Glutamatergic neuron (in vitro differentiated cells): ENCODE data around the gene FBXL13. TPM values are rescaled to one million over a fixed set of nuclear protein-coding genes. Genes with fewer than 3 reads are reported as not detected.
"Not testable (repeated sequence)": the region's sequence is repeated elsewhere in the genome, so short reads cannot be mapped to it uniquely, and the experiment has no call there.

Experiments
- DNase-seq: peaks from one replicate; pipeline ENCODE4 v3.0.0; 2022
- H3K27ac Mint-ChIP-seq: one replicate; pipeline ENCODE4 v1.8.0; 2020; ENCODE audit warnings: mild to moderate bottlenecking, mixed read lengths, inconsistent platforms; ENCODE audit not compliant: unreplicated experiment
- H3K27me3 Mint-ChIP-seq: one replicate; pipeline ENCODE4 v1.8.0; 2020; ENCODE audit warnings: mild to moderate bottlenecking, moderate library complexity, mixed read lengths, inconsistent platforms; ENCODE audit not compliant: unreplicated experiment
- H3K36me3 Mint-ChIP-seq: one replicate; pipeline ENCODE4 v1.8.0; 2020; ENCODE audit warnings: mild to moderate bottlenecking, mixed read lengths, inconsistent platforms; ENCODE audit not compliant: unreplicated experiment
- H3K4me1 Mint-ChIP-seq: one replicate; pipeline ENCODE4 v1.8.0; 2020; ENCODE audit warnings: mild to moderate bottlenecking, low read depth, mixed read lengths, inconsistent platforms; ENCODE audit not compliant: unreplicated experiment
- H3K4me3 Mint-ChIP-seq: one replicate; pipeline ENCODE4 v1.8.0; 2020; ENCODE audit warnings: mild to moderate bottlenecking, mixed read lengths, inconsistent platforms; ENCODE audit not compliant: unreplicated experiment
- H3K9me3 Mint-ChIP-seq: one replicate; pipeline ENCODE4 v1.8.0; 2020; ENCODE audit warnings: mild to moderate bottlenecking, moderate library complexity, mixed read lengths, inconsistent platforms; ENCODE audit not compliant: unreplicated experiment
- CTCF ChIP-seq: fragments of 200-600 bp; sonication (generic); IDR thresholded peaks from one replicate; pipeline ENCODE4 v1.5.0; 2021; ENCODE audit not compliant: partially characterized antibody, unreplicated experiment
- total RNA-seq: library from RNA; stranded (reverse); fragmentation: NEBNext Ultra II Directional; extraction: Animal tissue kit (Norgen Biotek cat#: 25700); gene quantifications from one replicate; pipeline ENCODE4 v1.2.1, GENCODE V29; 2021; ENCODE audit not compliant: unreplicated experiment

Gene FBXL13
- total RNA-seq, 1 donor from 2014 or later, result 1.1 TPM

DNA sequence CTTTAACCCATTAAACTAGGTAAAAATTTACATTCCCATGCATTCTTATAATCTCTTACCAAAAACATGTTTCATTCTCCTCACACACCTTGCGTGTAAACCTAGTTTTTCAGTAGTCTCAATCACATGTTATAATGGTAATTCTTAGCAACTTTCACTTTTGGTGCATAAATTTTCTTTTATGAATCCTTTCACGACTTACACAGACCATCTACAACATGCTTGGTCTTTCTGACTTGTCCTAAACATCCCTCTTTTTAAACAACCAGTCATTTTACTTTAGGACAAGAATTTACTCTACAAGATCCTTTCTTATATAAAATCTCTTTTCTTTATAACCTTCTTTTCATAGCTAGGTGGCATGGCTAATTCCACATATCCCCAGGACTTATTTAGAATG lies 25.8 kb downstream of the FBXL13 start:
- Mint-ChIP-seq H3K36me3 (peaks cover 26% of the 10 kb centered on the region), H3K27ac (no peak overlapping the region), H3K4me1 (no peaks in the 10 kb centered on the region), H3K4me3 (no peak overlapping the region), H3K9me3 (peaks cover 6% of the 10 kb centered on the region), H3K27me3 (no peaks in the 10 kb centered on the region)
- DNase-seq, result no peak
- no peak for TF ChIP-seq CTCF

DNA sequence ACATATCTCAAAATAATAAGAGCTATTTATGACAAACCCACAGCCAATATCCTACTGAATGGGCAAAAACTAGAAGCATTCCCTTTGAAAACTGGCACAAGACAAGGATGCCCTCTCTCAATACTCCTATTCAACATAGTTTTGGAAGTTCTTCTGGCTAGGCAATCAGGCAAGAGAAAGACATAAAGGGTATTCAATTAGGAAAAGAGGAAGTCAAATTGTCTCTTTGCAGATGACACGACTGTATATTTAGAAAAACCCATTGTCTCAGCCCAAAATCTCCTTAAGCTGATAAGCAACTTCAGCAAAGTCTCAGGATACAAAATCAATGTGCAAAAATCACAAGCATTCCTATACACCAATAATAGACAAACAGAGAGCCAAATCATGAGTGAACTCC lies 32.8 kb downstream of the FBXL13 start:
- H3K4me3 Mint-ChIP-seq, H3K9me3 Mint-ChIP-seq, H3K4me1 Mint-ChIP-seq, H3K27me3 Mint-ChIP-seq, H3K27ac Mint-ChIP-seq, DNase-seq: not testable (repeated sequence)
- H3K36me3 Mint-ChIP-seq, result peaks cover 19% of the 10 kb centered on the region

GRCh38 chr7:103037823-103038739 lies 36.5 kb downstream of the FBXL13 start:
- not testable (repeated sequence) for H3K4me3 Mint-ChIP-seq, H3K27ac Mint-ChIP-seq, H3K4me1 Mint-ChIP-seq, H3K36me3 Mint-ChIP-seq, H3K9me3 Mint-ChIP-seq, H3K27me3 Mint-ChIP-seq
- DNase-seq, result peak; percentile 51

DNA sequence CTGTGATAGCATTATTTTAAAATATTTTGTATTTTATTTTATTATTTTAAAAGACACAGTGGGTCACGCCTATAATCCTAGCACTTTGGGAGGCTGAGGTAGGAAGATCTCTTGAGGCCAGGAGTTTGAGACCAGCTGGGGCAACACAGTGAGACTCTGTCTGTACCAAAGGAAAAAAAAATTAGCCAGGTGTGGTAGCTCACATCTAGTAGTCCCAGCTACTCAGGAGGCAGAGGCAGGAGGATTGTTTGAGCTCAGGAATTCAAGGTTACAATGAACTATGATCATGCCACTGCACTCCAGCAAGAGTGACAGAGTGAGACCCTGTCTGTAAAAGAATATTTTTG lies 37.1 kb downstream of the FBXL13 start:
- no peaks in the 10 kb centered on the region for H3K4me1 Mint-ChIP-seq
- H3K27me3 Mint-ChIP-seq, result no peaks in the 10 kb centered on the region
- peaks cover 4% of the 10 kb centered on the region for H3K36me3 Mint-ChIP-seq
- H3K9me3 Mint-ChIP-seq, result no peaks in the 10 kb centered on the region
- H3K4me3 Mint-ChIP-seq, result no peak overlapping the region
- no peak overlapping the region for H3K27ac Mint-ChIP-seq
- DNase-seq, result no peak
- TF ChIP-seq CTCF, result no peak

GRCh38 chr7:103034318-103034717 lies 40.3 kb downstream of the FBXL13 start:
- not testable (repeated sequence) for H3K9me3 Mint-ChIP-seq, H3K4me3 Mint-ChIP-seq, H3K4me1 Mint-ChIP-seq, H3K27ac Mint-ChIP-seq, H3K36me3 Mint-ChIP-seq, DNase-seq, H3K27me3 Mint-ChIP-seq

DNA sequence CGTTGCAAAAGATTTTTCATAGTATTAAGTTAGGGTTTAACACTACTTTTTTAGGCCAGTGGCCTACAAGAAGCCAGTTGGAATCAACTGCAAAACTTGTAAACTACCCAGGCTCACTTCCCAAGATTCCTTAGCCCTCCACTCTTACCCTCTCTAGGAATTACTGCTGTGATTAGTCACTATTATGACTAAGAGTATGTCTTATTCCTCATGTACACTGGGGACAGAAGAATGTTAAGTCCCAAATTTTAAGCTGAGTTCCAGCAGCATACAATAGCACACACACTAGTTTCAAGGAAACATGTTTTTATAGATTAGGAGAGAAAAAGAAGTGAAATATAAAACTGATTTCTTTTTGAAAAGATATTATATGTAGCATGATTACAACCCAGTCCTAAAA lies 42.8 kb downstream of the FBXL13 start:
- Mint-ChIP-seq H3K27me3 (no peaks in the 10 kb centered on the region), H3K4me3 (no peak overlapping the region), H3K9me3 (no peaks in the 10 kb centered on the region), H3K27ac (no peak overlapping the region), H3K36me3 (no peaks in the 10 kb centered on the region), H3K4me1 (no peaks in the 10 kb centered on the region)
- TF ChIP-seq CTCF, result no peak
- DNase-seq, result no peak
